Thoracic aorta (tissue), 2 donors: ENCODE data around the gene TRPM4. TPM values are rescaled to one million over a fixed set of nuclear protein-coding genes. Genes with fewer than 3 reads are reported as not detected.
"Not testable (repeated sequence)": the region's sequence is repeated elsewhere in the genome, so short reads cannot be mapped to it uniquely, and the experiment has no call there.

Experiments used
- ATAC-seq: fragments of 150-250 bp; one replicate; pipeline ENCODE4 v1.8.0; 2017; ENCODE audit warnings: low read depth; ENCODE audit not compliant: insufficient number of reproducible peaks, low FRiP score
- DNase-seq: peaks from one replicate; pipeline ENCODE4 v3.0.0-alpha.2; 2020; ENCODE audit warnings: low spot score
- H3K27ac ChIP-seq, 2 donors: fragments of 200-600 bp; sonication (generic); 1 replicate in 1 of 2; 2 replicates in 1 of 2; pipeline ENCODE4 v1.5.1; 2016; ENCODE audit warnings: mild to moderate bottlenecking in 2 of 2, moderate library complexity in 2 of 2
- H3K27me3 ChIP-seq: fragments of 200-600 bp; sonication (generic); replicated peaks from 2 replicates; pipeline ENCODE4 v1.6.0; 2016; ENCODE audit warnings: mild to moderate bottlenecking; ENCODE audit not compliant: insufficient read depth
- H3K36me3 ChIP-seq: fragments of 200-600 bp; sonication (generic); one replicate; pipeline ENCODE4 v1.5.1; 2016
- H3K4me1 ChIP-seq, 2 donors: fragments of 200-600 bp; sonication (generic); 1 replicate in 1 of 2; 2 replicates in 1 of 2; pipeline versions ENCODE4 v1.5.1 to v1.6.0; 2016; ENCODE audit warnings: low read depth in 2 of 2, mild to moderate bottlenecking in 1 of 2; ENCODE audit not compliant: control insufficient read depth in 1 of 2
- H3K4me3 ChIP-seq: fragments of 200-600 bp; sonication (generic); 2 replicates; pipeline ENCODE4 v1.5.1; 2016; ENCODE audit warnings: mild to moderate bottlenecking
- H3K9me3 ChIP-seq: fragments of 200-600 bp; sonication (generic); 2 replicates; pipeline ENCODE4 v1.5.1; 2016
- total RNA-seq, 2 donors: library from RNA; depleted of rRNA; stranded (reverse); fragments of >200 nt; gene quantifications; one replicate each; pipeline versions ENCODE4 v1.1.0 to v1.2.3, GENCODE V29; 2016
- TF ChIP-seq, protein P1 (sequence below): fragments of 200-600 bp; sonication (generic); IDR thresholded peaks from one replicate; pipeline ENCODE4 v1.5.1; 2019; ENCODE audit warnings: antibody characterized with exemption

The TRPM4 gene
- total RNA-seq, 2 donors from 2014 or later: 48.3 to 65.9 TPM

DNA sequence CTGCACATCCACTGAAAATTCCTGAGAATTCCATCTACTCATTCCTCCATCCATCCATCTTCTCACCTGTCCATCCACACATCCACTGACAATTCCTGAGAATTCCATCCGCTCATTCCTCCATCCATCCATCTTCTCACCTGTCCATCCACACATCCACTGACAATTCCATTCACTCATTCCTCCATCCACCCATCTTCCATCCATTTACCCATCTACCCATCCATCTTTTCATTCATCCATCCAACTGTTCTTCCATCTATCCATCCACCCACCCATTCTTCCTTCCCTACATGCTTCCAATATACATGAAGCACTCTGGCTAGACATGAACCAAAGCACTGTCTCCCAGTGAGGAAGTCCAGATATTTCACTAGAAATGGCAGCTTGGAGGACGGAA, 15.6 kb downstream of the TRPM4 start:
- Histone ChIP-seq H3K36me3 (peaks cover 43% of the 10 kb centered on the region), H3K4me1 (no peaks in the 10 kb centered on the region), H3K27ac (no peak overlapping the region), H3K9me3 (no peaks in the 10 kb centered on the region), H3K4me3 (no peak overlapping the region), H3K27me3 (no peaks in the 10 kb centered on the region)
- no peak for DNase-seq
- ATAC-seq: no peak
- TF ChIP-seq, protein P1, sequence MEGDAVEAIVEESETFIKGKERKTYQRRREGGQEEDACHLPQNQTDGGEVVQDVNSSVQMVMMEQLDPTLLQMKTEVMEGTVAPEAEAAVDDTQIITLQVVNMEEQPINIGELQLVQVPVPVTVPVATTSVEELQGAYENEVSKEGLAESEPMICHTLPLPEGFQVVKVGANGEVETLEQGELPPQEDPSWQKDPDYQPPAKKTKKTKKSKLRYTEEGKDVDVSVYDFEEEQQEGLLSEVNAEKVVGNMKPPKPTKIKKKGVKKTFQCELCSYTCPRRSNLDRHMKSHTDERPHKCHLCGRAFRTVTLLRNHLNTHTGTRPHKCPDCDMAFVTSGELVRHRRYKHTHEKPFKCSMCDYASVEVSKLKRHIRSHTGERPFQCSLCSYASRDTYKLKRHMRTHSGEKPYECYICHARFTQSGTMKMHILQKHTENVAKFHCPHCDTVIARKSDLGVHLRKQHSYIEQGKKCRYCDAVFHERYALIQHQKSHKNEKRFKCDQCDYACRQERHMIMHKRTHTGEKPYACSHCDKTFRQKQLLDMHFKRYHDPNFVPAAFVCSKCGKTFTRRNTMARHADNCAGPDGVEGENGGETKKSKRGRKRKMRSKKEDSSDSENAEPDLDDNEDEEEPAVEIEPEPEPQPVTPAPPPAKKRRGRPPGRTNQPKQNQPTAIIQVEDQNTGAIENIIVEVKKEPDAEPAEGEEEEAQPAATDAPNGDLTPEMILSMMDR: no peak

DNA sequence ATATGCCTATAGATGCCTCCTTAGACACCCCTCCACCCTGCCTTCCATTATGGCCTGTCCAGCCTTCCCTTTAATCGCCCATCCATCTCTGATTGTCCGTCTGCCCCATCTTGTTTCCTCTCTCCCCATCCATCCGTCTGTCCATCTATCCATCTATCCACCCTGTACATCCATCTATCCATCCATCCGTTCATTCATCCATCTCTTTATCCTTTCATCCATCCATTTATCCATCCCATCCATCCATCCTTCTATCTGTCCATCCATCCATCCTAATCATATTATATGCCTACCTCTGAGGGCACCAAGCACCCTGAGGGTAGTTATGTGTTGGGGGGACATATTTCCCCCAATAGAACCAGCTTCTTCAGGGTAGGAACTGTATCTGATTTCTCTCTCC, 23.1 kb downstream of the TRPM4 start:
- Histone ChIP-seq H3K4me1 (no peaks in the 10 kb centered on the region), H3K9me3 (no peaks in the 10 kb centered on the region), H3K4me3 (no peak overlapping the region), H3K27ac (no peak overlapping the region), H3K36me3 (peaks cover 20% of the 10 kb centered on the region), H3K27me3 (no peaks in the 10 kb centered on the region)
- no peak for DNase-seq
- TF ChIP-seq, protein P1: no peak
- ATAC-seq: no peak

DNA sequence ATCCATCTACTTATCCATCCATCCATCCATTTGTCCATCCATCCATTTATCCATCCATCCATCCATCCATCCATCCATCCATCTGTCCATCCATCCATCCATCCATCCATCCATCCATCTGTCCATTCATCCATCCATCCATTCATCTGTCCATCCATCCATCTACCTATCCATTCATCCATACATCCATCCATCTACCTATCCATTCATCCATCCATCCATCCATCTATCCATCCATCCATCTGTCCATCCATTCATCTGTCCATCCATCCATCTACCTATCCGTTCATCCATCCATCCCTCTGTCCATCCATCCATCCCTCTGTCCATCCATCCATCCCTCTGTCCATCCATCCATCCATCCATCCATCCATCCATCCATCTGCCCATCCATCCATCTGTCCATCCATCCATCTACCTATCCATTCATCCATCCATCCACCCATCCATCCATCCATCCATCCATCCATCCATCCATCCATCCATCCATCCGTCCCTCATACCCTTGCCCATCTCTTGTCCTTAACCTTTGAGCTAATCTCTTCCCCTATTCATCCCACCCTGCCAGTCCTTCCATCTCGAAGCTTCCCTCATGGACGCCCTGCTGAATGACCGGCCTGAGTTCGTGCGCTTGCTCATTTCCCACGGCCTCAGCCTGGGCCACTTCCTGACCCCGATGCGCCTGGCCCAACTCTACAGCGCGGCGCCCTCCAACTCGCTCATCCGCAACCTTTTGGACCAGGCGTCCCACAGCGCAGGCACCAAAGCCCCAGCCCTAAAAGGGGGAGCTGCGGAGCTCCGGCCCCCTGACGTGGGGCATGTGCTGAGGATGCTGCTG, 24.6 kb downstream of the TRPM4 start:
- H3K27me3 ChIP-seq, ATAC-seq, H3K4me1 ChIP-seq, H3K27ac ChIP-seq, H3K4me3 ChIP-seq, DNase-seq, H3K9me3 ChIP-seq: not testable (repeated sequence)
- peaks cover 32% of the 10 kb centered on the region for H3K36me3 ChIP-seq

DNA sequence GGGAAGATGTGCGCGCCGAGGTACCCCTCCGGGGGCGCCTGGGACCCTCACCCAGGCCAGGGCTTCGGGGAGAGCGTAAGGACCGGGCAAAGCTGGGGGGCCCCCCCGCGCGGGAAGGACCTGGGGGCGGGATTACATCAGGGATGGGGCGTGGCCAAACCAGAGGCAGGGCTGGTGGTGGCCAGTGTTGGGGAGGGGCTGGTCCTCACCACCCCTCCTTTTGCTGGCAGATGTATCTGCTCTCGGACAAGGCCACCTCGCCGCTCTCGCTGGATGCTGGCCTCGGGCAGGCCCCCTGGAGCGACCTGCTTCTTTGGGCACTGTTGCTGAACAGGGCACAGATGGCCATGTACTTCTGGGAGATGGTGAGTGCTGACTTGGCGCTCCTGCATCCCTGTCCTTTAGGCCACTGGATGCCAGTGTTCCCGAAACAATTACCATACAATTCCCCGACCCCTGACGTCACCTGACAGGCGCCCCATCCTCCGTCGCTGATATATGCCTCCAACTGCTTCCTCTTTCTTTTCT, 25.3 kb downstream of the TRPM4 start:
- DNase-seq: no peak
- H3K36me3 ChIP-seq: peaks cover 33% of the 10 kb centered on the region
- ATAC-seq: no peak
- H3K4me3 ChIP-seq: no peak overlapping the region
- H3K4me1 ChIP-seq: no peaks in the 10 kb centered on the region
- H3K9me3 ChIP-seq: no peaks in the 10 kb centered on the region
- TF ChIP-seq, protein P1: no peak
- no peaks in the 10 kb centered on the region for H3K27me3 ChIP-seq
- H3K27ac ChIP-seq: no peak overlapping the region

DNA sequence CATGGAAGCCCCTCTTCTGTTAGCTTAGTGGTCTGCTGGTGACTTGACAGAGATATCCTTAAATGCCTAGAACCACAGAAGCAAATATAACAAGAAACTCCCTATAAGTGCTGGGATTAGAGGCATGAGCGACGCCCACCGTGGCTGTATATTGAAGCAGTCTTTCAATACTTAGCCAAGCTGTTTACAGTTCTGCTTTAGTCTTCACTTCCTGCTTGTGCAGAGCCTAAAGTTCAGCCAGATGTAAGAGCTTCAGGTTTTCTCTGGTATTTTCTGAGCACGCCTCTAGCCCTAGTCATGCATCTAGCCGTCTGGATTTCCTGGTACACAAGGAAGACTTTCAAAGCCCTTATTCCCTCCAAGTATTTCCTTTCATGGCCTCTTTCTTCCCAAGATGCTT, 28.5 kb downstream of the TRPM4 start:
- TF ChIP-seq, protein P1: no peak
- Histone ChIP-seq H3K9me3 (no peaks in the 10 kb centered on the region), H3K36me3 (peaks cover 52% of the 10 kb centered on the region), H3K4me3 (no peak overlapping the region), H3K4me1 (no peaks in the 10 kb centered on the region), H3K27me3 (no peaks in the 10 kb centered on the region), H3K27ac (no peak overlapping the region)
- no peak for ATAC-seq
- no peak for DNase-seq
